ENCODE results near the gene TUG1.

The TUG1 gene

GRCh38 chr22:31001124-31001770, 32.2 kb downstream of the TUG1 start:
- no peak for DNase-seq (ENCODE audit: low read depth)

- DNase-seq (ENCODE audit: low read depth) = no peak
Measured at GRCh38 chr22:31005535-31005934, 36.5 kb downstream of the TUG1 start.

- DNase-seq (ENCODE audit: low read depth) = no peak
Measured at GRCh38 chr22:31019191-31019930, 50.3 kb downstream of the TUG1 start.

- no peak for DNase-seq (ENCODE audit: low read depth)
Measured at GRCh38 chr22:31020334-31020733, 51.3 kb downstream of the TUG1 start.

GRCh38 chr22:31022516-31022915, 53.5 kb downstream of the TUG1 start:
- DNase-seq (ENCODE audit: low read depth) = no peak
